Activated CD8-positive, alpha-beta memory T cell treated with anti-CD3 and anti-CD28 coated beads, Interleukin-2, amount 50 U/mL, for 1 hour (primary cell): ENCODE data around the gene PRPF6.

Source experiments
- DNase-seq: peaks from one replicate; pipeline ENCODE4 v3.0.0-alpha.2; 2020; ENCODE audit errors: extremely low read depth

The PRPF6 gene

DNA sequence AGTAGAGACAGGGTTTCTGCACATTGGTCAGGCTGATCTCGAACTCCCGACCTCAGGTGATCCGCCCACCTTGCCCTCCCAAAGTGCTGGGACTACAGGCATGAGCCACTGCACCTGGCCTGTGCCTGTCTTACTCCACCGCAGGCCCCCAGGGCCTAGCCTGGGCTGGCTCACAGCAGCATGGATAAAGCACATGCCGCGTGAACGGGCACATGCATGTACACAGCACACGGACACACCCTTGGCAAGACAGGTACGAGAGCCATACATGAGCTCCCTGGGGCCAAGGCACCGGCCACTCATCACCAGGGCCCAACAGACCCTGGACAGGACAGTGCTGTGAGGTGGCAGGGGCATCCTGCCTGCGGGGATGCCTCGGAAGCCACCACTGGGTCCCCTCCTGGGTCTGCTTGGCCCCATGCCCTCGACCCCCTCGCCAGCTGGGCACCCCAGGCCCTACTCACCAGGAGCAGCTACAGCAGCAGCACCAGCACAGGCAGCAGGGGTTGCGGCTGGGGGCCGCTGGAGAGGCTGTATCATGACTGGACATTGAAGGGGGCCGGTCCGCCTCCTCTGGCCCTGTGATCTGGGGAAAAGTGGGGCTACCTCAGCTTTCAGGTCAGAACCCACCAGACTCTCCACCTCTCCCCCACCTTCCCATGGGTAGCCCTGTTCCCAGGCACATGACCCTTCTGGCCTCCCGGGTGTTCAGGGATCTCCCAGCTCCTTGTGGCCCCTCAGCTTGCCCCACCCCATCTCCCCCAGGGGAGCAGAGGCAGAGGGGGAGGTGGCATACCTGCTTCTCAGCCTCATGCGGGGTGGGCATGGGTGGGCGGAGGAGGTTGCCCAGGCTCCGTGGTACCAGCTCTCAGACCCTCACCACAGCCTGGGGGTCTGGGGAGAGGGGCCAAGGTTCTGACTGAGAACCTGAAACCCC, 95.4 kb downstream of the PRPF6 start:
- DNase-seq = no peak

DNA sequence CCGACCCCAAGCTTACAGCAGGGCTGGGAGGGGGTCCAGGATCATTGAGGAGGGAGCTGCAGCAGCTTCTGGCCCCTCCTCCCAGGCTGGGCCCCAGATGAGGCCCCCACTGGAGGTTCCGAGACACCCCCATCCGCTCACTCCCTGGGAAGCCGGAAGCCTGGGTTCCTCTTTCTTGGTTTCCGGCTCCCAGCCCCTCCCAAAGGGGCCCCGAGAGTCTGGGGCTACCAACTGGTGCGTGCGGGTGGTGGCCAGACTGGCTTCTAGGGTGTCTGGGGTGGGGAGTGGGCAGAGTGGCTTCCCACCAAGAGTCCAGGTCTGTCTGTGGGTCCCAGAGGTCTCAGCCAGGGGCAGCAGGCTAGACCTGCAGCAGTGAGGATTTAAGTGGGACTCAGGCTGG, 96.2 kb downstream of the PRPF6 start:
- DNase-seq = no peak

DNA sequence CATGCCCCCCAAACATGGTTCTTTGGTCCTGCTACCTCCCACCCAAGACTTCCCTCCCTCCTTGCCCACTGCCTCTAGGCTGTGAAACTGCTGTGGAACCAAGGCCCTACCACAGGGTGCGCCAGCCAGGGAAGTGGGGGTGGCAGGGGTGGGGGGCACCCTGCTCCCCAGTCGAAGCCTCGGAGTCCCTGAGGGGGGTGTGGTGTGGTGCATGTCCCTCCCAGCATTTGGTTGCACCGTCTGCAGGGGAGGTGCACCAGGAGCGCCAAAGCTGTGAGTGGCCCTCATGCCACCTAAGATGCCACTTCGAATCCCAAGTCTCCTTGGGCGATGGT, 96.6 kb downstream of the PRPF6 start:
- DNase-seq = no peak

DNA sequence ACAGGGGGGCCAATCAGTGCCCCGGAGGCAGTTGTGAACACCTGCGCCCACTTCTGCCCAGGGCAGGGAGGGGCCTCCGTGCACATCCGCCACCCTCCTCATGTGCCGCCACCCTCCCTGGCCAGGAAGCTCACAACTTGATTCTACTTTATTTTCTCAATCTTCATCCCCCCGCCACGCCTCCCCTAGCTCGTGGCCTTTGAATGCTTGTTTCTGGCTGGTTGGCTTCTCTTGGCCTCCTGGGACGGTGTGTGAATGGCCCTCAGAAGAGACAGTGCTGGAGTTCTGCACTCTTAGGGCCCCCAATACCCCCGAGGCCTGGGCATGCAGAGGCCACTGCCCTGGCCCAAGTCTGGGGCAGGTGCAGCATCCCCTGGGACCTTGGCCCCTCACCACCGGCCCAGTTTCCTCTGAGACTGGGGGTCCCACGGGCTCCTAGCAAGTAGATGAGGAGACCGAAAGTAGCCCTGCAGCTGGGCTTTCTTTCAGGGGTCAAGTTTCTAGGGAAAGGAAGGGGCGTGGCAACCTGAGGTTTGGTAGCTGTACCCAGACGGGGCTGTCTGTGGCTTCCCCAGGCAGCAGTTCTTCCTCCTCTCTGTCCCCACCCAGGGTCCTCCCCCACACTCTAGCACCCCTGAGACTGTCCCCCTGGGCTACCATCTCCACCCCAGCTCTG, 97.1 kb downstream of the PRPF6 start:
- DNase-seq = no peak

DNA sequence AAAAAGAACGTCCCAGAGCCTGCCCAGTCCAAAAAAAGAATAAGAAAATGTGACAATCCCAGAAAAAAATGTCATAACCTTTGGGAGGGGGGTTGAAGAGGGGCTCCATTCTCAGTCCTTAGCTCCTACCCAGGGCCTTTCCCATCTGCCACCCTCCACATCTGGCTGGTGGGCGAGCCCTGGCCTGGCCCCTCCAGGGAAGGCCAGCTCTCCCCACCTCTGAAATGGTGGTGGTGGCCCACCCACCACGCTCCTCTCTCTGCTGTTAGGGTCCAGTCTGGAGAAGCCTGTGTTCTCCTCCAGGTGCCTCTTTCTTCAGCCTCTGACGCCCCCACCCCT, 98.0 kb downstream of the PRPF6 start:
- no peak for DNase-seq

DNA sequence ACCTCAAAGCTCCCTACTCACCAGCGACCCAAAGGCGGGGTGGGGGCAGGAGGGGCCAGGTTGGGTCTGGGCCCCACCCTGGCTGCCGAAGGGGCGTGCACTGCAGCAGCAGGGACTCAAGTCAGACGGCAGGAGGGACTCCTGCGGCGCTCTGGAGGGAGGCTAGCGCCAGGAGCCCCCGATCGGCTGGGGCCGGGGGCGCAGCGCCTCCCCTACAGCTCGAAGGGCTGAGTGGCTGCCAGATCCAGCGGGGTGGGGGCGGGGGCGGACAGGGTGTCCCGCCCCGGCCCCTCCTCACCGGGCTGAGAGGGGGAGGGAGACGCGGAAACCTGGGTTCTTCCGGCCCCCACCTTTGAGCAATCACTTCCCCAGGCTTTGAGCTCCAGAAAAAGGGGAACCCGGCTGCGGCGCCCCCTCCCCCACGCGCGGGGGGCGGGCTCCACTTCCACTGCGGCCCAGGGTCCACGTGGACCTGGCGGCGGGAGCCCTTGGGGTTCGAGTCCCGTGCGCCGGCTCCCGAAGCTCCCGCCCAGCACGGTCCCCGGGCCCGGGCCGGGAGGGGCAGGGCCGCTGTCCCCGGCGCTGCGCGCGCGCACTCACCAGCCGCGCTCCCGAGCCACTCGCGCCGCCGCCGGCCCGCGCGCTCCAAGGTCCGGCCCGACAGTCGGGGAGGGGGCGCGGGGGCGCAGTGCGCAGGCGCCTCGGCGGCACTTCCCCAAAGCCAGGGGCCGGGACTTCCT, 98.5 kb downstream of the PRPF6 start, which contains the start of gene RGS19:
Gene RGS19 (minus strand): TSS at position 246 of the 740 bp plus-strand sequence. CDS start 2,632 bp downstream, outside the sequence.
- no peak for DNase-seq

DNA sequence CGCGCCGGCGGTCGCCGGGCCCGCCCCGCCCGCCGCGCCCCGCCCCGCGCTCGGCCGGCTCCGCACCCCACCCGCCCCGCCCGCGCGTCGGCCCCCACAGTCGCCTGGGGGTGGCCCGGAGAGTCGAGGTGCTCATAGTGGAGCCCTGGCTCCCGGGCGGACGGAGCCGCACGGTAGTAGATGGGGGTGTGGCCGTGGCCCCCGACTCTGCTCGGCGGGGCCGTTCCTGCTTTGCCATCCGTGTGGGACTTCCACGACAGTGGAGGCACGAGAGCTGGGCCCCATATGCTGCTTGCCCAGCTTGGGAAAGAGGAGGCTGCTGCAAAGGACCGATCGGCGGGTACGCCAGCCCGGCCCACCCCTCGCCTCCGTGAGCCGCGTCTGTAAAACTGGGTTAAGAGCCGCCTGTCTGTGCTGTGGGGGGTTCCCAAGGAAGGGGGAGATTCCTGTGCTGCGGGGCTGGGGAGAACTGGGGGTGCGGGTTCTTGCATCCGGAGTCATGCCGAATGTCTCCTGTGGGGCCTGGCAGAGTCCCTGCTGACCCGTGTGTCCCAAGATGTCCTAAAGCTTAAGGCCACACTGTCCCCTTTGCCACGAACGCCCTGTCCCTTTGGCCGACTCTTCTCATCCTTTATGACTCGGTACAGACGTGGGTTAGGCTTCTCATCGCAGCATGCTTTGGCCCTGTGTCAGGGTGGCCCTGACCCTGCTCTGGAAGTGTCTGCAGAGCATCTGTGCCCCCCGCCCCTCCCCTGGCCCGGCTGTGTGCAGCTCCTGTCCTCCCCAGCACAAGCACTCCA, 99.3 kb downstream of the PRPF6 start, which contains the start of gene OPRL1:
Gene OPRL1 (plus strand): TSS at position 70 of the 800 bp plus-strand sequence. CDS start 12,639 bp downstream, outside the sequence.
- DNase-seq = no peak

DNA sequence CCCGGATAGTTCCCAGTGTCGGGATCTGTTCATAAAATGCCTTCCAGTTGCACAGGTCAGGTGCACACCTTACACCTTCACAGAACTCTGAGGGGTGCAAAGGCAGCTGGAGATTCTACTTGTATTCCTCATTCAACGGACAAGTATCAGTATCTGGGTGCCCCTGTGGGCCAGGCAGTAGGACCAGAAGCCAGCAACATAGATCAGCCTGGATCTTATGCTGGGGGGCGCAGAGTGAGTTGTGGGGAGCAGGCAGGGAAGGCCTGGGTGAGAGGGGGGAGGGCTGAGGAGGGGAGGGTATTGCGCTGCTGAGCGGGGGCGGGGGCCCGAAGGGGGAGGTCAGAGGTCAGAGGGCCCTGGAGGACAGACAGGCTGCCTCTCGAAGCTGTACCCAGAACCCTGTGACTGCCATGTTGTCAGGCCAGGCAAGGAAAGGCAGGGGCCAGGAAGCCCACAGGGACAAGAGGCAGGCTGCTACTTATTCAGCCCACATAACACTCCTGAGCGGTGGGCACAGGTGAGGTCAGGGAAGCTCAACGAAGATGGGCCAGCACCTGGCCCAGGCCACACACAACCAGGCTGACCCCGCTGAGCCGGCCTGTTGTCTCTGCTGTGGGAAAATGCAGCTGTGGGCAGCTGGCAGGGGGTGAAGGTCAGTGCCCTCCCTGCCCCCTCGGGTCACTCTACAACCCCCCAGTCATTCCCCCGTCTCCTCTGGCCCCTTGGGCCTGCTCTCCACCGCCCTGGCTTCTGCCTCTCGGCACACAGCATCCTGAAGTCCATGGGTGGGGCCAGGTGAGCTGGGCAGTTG, 100.1 kb downstream of the PRPF6 start:
- DNase-seq = no peak

DNA sequence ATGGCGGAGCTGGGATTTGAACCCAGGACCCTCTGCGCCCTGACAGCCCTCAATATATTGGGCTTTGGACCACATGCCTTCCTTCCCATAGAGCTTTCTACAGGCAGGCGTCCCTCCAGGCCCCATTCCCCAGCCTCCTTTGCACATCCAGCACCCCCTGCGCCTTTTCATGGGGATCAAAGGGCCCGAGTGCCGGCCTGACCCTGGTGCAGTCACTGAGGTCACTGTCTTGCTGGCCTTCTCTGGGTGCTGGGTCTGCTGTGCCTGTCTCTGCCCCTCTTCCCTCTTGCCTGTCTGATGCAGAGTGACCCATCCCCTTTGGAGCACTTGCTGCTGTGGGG, 100.7 kb downstream of the PRPF6 start:
- no peak for DNase-seq

DNA sequence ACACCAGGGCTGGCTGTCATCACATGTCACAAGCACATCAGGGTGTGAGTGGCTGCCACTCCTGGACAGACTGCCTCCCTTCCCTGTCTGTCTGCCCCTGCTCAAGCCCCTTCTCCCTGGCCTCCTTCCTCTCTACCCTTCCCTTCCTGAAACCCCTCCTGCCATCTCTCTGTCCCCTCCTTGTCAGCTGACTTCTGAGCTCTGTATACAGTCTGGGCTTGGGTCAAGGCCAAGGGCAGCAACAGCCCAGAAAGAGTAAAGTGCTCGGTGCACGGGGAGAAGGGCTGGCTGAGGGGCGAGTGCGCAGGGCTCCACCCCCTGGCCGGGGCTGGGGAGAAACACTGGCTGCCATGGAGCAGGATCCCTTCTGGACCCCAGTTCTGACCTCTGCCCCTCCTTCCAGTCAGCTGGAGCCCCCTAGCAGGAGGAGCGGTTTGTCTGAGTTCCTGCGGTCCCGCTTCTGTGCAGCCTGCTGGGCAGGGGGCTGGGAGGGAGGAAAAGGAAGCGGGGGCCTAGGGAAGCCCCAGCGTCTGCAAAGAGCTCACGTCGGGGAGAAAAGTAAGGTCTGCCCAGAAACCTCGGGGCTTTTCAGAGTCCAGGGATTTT, 101.3 kb downstream of the PRPF6 start:
- no peak for DNase-seq
